NB4 (cell line): ENCODE results near the gene TTC33.

Source experiments
- CTCF ChIP-seq: IDR thresholded peaks from one replicate; pipeline ENCODE4 v1.5.1; 2012; ENCODE audit warnings: low read depth, low read length
- MAX ChIP-seq: IDR thresholded peaks from 2 replicates; pipeline ENCODE4 v1.6.1; 2011; ENCODE audit warnings: low read depth, low read length
- MYC ChIP-seq: IDR thresholded peaks from 2 replicates; pipeline ENCODE4 v1.6.1; 2011; ENCODE audit warnings: low read depth, low read length
- POLR2A ChIP-seq: IDR thresholded peaks from 2 replicates; pipeline ENCODE4 v1.6.1; 2011; ENCODE audit warnings: mild to moderate bottlenecking; ENCODE audit not compliant: insufficient read length; ENCODE audit errors: extremely low read depth

GRCh38 chr5:40485021-40485998 lies 270.5 kb downstream of the TTC33 start:
- no peak for TF ChIP-seq POLR2A
- 0 out of 2 replicates have a peak, but pooled peaks have one; percentile 14 for TF ChIP-seq MYC
- TF ChIP-seq CTCF = no peak
- TF ChIP-seq MAX = peak; percentile 16; the same call in 1 of the 2 replicates
